GOT3 (cell line): ENCODE results near the gene ZNF805.
"Not testable (repeated sequence)": the region's sequence is repeated elsewhere in the genome, so short reads cannot be mapped to it uniquely, and the experiment has no call there.

Experiments used
- DNase-seq: peaks from one replicate; lab custom pipeline; 2025; ENCODE audit warnings: mixed read lengths; lab: John Stamatoyannopoulos, UW

The ZNF805 gene

DNA sequence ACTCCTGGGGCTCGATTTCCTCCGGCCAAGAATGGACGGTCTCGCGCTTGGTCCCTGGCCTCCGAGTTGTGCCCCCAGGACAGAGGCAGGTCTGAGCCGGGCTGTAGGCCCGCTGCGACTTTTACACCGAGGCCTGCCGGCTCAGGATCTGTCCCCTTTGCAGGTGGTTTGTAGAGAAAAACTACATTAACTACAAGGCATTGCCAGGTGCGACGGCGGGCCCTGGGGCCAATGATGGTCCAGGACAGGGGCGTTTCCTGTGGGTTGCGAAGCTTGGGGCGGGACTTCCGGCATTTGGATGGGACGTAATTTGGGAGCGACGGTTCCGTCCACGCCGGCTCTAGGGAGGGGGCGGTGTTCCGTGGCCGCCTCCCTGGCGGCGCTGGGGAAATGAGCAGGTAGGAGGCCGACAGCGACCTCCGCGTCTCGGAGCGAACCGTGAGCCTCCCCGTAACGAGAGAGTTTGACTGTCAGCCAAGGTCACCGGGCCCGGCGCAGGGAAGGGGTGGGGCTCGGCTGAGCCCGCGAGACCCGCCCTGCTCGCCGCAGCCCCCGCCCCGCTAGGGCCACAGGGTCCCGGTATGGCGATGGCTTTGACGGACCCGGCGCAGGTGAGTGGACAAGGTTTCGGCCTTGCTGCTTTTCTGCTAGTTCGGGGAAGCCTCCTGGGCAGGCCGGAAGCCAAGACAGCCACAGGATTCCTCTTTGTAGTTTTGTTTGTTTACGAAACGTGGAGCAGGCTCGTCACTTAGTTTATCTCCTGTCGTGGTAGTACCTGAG, at the start of gene ZNF805:
Gene ZNF805 (plus strand): TSS at position 322 of the 780 bp plus-strand sequence. CDS start 260 bp downstream, at position 582.
- peak; percentile 59 for DNase-seq

DNA sequence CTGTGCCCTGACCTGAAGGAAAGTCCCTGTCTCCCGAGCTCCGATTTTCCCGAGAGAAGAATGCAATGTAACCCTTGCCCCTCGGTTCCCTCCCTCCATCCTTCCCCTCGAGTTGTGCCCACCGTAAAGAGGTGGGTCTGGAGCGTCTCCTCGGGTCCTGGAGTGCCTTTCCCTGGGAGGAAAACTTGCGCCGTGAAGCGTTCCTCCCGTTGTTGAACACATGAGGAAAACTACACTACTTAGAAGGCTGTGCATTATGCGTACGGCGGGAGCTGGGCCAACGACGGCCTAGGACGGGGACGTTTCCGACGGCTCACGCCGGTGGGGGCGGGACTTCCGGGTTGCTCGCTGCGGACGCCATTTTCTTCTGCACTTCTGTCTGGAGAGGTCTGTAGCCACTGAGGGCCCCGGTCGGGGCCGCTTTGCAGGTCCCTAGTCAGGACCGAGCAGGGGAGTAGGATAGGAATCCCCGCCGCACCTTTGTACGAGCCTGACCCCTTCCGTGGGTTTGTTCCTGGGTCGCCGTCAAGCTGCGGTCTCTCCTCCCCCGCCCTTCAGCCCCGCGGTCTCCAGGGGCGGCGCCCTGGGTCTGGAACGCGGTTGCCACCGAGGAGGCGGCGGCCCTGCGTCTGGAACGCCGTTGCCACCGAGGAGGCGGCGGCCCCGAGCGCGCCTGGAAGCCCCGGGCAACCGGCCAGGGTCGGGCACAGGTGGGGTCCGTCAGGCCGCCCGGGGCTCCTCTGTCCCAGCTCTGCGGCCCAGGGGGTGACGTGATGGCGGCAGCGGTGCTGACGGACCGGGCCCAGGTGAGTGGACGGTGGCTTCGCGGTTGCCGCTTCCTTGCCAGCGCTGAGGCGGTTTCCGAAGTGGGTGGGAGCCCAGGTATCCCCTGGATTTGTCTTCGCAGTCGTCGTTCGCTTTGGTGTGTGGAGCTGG, 49.0 kb upstream of the ZNF805 start, which contains the start of gene ZNF264:
Gene ZNF264 (plus strand): TSS at position 360 of the 936 bp plus-strand sequence. CDS start 414 bp downstream, at position 774.
- DNase-seq = peak; percentile 47

DNA sequence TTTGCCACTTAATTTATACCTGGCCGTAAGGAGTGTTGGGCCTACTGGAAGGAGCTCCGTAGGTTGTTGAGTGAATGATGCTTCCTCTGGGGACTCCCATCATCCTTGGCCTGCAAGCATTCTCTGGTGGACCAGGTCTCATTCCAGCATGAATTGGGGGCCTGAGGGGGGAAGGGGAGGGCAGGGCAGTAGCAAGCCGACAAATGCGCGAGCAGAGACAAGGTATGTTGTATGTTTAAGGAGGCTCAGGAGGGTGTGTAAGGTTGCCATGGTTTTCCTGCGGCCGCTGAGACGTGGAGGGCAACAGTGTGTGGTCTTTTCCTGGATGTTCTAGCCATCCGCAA, 48.4 kb upstream of the ZNF805 start:
- DNase-seq = no peak

DNA sequence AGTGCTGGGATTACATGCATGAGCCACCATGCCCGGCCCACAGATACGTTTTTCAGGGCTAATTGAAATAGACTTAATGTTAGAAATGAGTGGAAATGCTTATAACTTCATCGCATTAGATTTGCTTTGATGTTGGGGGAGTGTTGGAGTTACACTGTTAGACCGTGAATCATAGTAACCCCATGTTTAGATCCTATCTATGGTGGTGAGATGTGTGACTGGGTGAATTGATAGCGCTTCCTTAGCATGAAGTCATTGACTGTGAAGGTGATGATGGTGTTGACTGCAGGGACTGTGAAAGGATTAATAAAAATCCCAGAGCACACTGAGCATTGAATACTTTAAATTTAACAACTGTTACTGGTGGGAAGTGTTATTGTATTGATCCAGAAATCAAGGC, 47.4 kb upstream of the ZNF805 start:
- no peak for DNase-seq

DNA sequence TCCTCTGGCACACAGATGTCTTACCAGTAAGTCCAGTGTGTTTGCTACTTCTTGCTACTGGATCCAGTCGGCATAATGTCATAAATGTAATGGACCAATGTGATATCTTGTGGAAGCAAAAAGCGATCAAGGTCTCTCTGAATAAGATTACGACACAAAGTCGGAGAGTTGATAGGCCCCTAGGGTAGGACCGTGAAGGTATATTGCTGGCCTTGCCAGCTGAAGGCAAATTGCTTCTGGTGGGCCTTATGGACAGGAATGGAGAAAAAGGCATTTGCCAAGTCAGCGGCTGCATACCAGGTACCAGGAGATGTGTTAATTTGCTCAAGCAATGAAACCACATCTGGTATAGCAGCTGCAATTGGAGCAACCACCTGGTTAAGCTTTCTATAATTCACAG, 42.6 kb upstream of the ZNF805 start:
- not testable (repeated sequence) for DNase-seq

DNA sequence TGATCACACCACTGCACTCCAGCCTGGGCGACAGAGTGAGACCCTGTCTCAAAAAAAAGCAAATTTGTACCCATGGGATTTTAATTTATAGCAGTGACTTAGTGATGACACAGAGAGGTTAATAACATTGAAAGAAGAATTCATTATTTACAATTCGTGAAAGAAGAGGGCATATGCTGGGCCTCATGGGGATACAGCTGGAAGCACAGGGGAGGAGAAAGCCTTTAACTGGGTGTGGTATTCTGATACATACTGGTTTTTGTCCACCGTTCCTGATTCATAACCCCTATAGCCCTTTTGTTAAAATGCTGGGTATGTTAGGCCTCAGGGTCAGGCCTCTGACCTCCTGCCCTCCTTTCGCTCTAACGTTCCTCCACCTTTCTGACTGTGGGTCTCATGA, 38.3 kb upstream of the ZNF805 start:
- DNase-seq = no peak

DNA sequence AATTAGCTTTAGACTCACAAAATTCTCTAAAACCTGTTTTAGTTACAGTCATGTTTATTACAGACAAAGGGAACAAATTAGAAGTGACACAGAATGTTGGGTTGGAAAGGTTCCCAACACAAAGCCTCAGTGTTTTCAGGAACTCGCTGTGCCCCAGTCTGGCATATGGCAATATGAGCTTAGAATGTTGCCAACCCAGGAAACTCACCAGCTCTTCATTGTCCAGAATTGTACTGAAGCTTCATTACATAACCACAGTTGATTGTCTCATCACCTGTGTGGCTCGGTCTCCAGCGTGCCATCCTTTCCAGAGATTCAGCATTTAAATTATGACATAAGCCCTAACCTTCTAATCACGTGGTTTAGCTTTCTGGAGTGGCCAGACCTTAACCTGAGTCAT, 30.1 kb upstream of the ZNF805 start:
- DNase-seq = no peak

DNA sequence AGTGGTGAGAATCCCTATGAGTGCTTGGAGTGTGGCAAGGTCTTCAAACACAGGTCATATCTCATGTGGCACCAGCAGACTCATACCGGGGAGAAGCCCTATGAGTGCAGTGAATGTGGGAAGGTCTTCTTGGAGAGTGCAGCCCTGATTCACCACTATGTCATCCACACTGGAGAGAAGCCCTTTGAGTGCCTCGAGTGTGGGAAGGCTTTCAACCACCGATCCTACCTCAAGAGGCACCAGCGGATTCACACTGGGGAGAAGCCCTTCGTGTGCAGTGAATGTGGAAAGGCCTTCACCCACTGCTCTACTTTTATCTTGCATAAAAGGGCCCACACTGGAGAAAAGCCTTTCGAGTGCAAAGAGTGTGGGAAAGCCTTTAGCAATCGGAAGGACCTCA, 28.3 kb upstream of the ZNF805 start:
- DNase-seq = no peak

DNA sequence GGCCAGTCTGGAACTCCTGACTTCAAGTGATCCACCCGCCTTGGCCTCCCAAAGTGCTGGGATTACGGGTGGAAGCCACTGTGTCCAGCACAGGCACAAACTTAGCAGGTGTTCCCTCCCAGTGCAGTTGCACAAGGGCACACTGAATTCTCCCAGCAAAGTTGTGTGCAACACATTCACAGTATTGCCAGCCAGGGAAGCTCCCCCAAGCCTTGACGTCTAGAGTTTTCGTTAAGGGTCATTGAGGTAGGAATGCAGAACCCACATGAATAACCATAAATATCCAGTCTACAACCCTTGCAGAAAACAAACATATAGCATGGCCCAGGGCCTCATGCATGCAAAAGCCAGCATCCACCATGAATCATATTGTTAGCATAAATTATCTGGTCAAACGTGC, 12.9 kb upstream of the ZNF805 start:
- no peak for DNase-seq

DNA sequence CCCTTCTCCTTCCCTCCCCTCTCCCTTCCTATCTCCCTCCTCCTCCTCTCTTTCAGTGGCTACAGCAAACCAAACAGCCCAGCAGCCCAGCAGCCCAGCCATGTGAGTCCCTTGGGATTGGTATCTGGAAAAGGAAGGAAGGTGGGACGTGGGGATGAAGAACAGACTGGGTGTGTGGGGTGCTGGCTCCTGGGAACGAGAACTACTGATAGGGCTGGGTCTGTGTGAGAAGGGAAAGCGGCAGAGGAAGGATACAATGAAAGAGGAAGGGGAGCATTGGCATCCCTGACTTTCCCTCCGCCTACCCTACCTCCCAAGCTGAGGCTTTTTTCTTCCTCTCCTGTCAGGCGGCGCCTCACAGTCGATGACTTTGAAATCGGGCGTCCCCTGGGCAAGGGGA, 8.7 kb upstream of the ZNF805 start:
- no peak for DNase-seq

DNA sequence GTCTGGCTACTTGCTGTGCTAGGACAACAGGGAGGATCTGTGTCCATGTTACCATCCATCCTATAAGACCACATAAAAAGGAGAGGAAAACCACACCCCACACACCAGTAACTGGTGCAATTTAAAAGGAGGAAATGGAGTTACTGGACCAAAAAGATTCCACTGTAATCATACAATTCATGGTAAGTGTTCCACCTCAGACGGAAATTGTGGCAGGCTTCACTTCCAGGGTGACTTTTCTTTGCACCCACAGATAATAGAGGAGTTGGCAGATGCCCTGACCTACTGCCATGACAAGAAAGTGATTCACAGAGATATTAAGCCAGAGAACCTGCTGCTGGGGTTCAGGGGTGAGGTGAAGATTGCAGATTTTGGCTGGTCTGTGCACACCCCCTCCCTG, 7.2 kb upstream of the ZNF805 start:
- DNase-seq = no peak

DNA sequence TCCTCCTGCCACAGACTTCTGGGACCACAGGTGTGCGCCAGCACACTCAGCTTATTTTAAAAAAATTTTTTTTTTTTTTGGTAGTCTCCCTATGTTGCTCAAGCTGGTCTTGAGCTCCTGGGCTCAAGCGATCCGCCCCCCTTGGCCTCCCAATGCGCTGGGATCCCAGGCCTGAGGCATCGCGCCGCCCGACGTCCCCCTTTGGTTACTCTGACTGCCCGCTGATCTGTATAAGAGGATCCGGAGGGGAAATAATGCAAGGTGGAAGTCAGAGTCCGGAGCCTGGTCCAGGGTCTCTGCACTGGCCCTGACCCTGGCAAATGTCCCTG, 486 bp upstream of the ZNF805 start:
- no peak for DNase-seq

DNA sequence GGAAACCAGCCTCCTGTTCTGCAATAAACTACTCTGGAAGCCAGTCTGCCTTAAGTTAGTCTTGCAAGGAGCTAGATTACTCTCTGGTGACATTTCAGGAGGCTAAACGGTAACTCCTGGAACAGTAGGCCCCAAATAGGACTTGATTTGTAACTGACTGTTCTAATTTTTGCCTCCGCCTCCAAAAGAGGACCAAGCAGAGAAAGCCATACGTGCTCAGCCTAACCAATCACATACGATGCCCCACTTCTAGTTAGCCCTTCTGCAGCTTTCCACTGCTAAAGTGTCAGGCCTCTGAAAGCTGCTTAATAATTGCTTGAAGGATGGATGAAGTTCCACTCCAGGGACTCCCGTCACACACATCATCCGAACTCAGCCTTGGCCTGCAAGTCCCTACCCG, 744 bp downstream of the ZNF805 start:
- DNase-seq = no peak

DNA sequence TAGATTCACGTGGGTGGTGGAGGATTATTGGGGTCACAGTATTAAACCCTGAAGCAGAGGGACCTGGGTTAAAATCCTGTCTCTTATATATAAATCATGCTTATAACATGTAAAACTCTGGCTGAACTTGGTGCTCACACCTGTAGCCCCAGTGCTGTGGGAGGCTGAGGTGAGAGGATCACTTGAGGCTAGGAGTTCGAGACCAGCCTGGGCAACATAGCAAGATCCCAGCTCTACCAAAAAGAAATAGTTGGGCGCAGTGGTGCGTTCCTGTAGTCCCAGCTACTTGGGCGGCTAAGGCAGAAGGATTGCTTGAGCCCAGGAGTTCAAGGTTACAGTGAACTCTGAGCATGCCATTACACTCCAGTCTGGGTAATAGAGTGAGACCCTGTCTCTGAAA, 2.4 kb downstream of the ZNF805 start:
- DNase-seq = no peak

DNA sequence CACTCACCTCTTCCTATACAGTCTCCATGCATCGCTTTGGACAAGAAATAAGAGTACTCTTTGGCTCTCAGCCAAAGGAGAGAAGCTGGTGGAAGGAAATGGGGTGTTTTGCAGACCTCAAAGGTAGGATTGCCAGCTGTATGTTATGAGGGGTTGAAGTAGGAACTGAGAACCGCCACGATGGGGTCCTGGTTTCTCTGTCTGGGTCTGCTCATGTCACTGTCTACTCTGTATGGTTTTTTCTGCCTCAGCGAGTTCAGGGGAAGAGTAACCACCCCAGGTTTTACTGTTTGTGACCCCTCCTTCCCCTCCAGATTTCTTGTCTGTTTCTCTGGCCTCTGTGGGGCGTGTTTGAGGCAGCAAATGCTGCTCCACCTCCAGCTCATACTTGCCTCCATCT, 4.1 kb downstream of the ZNF805 start:
- DNase-seq = no peak

DNA sequence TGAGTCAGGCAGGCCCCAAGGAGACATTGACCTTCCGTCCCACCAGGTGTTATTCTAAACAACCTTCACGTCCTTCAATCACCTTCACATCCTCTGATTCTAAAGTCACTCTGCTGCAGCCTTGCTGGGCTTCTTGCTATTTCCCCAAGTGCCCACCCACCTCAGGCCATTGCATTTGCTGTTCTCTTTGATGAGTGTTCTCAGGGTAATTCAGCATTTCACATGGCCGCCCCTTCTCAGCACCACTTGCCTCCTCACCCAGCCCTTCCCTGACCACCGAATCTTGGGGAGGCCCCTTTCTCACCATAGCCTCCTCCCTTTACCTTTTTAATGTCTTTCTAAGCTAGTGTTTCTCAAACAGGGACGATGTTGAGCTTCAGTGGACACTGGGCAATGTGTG, 4.6 kb downstream of the ZNF805 start:
- DNase-seq = no peak

DNA sequence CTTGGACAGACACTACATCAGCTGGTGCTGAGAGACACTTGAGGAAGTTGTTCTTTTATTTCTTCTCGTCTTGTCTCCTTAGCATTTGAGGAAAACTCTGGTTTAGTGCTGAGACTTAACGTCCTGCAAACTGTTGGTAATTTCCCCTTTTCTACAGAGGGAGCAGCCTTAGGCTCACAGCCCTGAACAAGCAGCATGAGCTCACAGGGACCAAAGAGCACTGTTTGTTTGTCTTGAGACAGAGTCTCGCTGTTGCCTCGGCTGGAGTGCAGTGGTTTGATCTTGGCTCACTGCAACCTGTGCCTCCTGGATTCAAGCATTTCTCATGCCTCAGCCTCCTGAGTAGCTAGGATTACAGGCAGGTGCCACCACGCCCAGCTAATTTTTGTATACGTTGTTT, 5.5 kb downstream of the ZNF805 start:
- no peak for DNase-seq

DNA sequence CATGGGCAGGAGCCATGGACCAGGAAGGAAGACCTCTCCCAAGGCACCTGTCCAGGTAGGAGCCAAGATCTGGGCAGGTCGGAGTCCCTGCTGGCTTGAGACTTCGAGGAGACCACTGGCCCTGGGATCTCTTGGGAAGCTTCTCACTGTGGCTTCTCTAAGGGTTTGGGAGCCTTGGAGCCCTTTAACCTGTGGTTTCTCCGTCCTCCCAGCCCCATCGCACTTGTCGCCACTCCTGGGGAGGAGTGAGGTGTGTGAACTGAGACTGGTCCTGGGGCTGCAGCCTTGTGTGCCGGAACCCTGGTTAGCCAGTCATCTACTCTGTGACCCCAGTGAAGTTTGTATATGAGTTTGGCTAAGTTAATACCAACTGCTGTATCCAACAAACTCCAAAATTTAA, 8.2 kb downstream of the ZNF805 start:
- no peak for DNase-seq

DNA sequence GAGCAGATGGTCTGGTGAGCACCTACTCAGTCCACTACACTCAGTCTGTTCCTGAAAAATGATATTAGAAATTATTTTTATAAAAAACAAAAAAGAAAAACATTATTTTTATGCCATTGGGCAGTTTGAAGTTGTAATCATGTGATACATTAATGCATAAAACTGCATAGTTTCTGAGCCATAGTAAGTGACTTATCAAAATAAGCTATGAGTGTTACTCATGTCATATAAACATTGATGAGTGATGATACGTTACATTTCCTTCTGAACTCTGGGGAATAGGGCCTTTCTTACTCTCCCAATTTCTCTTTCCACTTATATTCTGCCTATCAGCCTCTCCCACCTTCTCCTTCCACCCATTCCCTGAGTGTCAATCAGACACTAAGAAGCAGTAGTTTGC, 8.9 kb downstream of the ZNF805 start:
- DNase-seq = no peak

DNA sequence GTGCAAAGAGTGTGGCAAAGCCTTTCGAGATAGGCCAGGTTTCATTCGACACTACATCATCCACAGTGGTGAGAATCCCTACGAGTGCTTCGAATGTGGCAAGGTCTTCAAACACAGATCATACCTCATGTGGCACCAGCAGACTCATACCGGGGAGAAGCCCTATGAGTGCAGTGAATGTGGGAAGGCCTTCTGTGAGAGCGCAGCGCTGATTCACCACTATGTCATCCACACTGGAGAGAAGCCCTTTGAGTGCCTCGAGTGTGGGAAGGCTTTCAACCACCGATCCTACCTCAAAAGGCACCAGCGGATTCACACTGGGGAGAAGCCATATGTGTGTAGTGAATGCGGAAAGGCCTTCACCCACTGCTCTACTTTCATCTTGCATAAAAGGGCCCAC, 13.3 kb downstream of the ZNF805 start:
- not testable (repeated sequence) for DNase-seq

DNA sequence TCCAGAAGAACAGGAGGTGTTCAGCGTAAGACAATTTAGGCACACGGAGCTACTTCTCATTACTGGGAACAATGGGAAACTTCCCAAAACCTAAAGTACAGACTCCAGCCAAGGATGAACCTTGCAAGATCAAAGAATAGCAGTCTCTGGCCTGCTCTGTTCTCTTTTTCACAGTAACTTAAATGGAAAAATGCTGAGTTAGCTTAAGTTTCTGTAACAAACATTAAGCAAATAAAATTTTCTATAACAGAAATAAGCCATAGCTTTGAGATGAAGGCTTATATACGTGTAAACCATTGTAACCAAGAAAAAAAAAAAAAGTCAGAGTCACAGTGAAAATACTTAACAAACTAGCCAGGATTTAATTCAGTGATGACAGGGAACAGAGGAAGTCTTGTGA, 21.6 kb downstream of the ZNF805 start:
- DNase-seq = no peak

DNA sequence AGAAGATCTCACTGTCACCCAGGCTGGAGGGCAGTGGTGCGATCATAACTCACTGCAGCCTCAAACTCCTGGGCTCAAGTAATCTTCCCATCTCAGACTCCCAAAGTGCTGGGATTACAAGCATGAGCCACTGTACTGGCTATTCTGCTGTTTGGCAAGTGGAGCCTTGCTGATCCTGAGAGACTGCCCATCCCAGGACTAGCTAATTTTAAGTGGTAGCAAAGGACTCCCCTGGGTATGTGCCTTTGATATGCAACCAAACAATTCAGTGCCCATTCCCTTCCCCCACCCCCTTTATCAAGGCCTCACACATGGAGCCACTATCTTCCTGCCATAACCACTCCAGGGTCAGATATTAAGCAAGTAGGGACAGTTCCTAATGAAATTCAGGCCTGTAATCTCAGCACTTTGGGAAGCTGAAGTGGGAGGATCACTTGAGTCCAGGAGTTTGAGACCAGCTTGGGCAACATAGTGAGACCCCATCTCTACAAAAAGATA, 22.9 kb downstream of the ZNF805 start:
- no peak for DNase-seq

DNA sequence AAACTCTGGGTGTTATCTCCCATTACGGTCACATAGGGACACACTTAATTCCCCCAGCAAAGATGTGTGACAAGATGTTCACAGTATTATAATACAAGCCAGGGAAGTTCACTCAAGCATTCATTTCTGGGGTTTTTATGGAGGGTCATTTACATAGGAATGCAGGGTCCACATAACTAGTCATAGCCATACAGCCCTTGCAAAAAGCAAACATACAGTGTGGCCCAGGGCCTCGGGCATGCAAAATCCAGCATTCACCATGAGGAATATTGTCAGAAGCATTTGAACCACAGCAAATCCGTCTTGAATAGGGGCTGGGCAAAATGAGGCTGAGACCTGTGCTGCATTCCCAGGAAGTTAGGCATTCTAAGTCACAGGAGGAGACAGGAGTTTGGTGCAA, 26.9 kb downstream of the ZNF805 start:
- DNase-seq = no peak
